Mucosa of descending colon (tissue), 3 donors: ENCODE results near the gene RPS21. TPM values are rescaled to one million over a fixed set of nuclear protein-coding genes. Genes with fewer than 3 reads are reported as not detected.

Experiments used
- ATAC-seq: fragments of 200-7000 bp; cut with Tn5 transposase; one replicate; pipeline ENCODE4 v1.9.1; 2020; ENCODE audit warnings: mild to moderate bottlenecking, moderate library complexity
- DNase-seq, 3 donors: peaks; one replicate each; pipeline ENCODE4 v3.0.0-alpha.2; 2020
- H3K36me3 ChIP-seq: fragments of 200-600 bp; one replicate; pipeline ENCODE4 v1.8.0; 2021; ENCODE audit warnings: low read depth, mild to moderate bottlenecking
- H3K4me1 ChIP-seq: fragments of 200-600 bp; one replicate; pipeline ENCODE4 v1.8.0; 2021; ENCODE audit warnings: low read depth, mild to moderate bottlenecking
- H3K4me3 ChIP-seq: fragments of 200-600 bp; one replicate; pipeline ENCODE4 v1.8.0; 2021; ENCODE audit warnings: mild to moderate bottlenecking
- H3K9me3 ChIP-seq: fragments of 200-600 bp; one replicate; pipeline ENCODE4 v1.8.0; 2021; ENCODE audit warnings: mild to moderate bottlenecking
- intact Hi-C, 2 donors: fragments of 100-400 bp; cut with DNase I in 1 of 2; cut with micrococcal nuclease in 1 of 2; formaldehyde crosslinking; loops; one replicate each; pipeline versions ENCODE4 v1.11.0 to v1.11.1; 2022; cut with DNase I, micrococcal nuclease
- total RNA-seq, 3 donors: library from RNA; stranded (reverse); fragmentation: NEBNext Ultra II Directional in 2 of 3; extraction: Animal tissue kit (Norgen Biotek cat#: 25700) in 2 of 3; gene quantifications; one replicate each; pipeline versions ENCODE4 v1.2.1 to v1.2.4, GENCODE V29; 2021 to 2023
- TF ChIP-seq, protein P1 (sequence below): fragments of 200-600 bp; IDR thresholded peaks from one replicate; pipeline ENCODE4 v1.8.0; 2022; ENCODE audit warnings: antibody characterized with exemption, mild to moderate bottlenecking
- donor health status: DM: no; HTN: no; CAD: no; lungs with moderate emphysema.
- donor health status: DM: no; HTN: no; CAD: no.
- donor health status: DM: no; HTN: yes; CAD: no.

RPS21 gene
- total RNA-seq, 3 donors from 2014 or later: 1,171 to 1,284 (median 1,191) TPM

- Histone ChIP-seq H3K4me3 (no peak overlapping the region), H3K36me3 (no peaks in the 10 kb centered on the region), H3K9me3 (no peaks in the 10 kb centered on the region), H3K4me1 (peaks cover 16% of the 10 kb centered on the region)
- DNase-seq: no peak
- ATAC-seq: no peak
- intact Hi-C loops: no loop called here
- TF ChIP-seq, protein P1, sequence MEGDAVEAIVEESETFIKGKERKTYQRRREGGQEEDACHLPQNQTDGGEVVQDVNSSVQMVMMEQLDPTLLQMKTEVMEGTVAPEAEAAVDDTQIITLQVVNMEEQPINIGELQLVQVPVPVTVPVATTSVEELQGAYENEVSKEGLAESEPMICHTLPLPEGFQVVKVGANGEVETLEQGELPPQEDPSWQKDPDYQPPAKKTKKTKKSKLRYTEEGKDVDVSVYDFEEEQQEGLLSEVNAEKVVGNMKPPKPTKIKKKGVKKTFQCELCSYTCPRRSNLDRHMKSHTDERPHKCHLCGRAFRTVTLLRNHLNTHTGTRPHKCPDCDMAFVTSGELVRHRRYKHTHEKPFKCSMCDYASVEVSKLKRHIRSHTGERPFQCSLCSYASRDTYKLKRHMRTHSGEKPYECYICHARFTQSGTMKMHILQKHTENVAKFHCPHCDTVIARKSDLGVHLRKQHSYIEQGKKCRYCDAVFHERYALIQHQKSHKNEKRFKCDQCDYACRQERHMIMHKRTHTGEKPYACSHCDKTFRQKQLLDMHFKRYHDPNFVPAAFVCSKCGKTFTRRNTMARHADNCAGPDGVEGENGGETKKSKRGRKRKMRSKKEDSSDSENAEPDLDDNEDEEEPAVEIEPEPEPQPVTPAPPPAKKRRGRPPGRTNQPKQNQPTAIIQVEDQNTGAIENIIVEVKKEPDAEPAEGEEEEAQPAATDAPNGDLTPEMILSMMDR: no peak
Observed at GRCh38 chr20:62354811-62355341, 32.0 kb upstream of the RPS21 start.

DNA sequence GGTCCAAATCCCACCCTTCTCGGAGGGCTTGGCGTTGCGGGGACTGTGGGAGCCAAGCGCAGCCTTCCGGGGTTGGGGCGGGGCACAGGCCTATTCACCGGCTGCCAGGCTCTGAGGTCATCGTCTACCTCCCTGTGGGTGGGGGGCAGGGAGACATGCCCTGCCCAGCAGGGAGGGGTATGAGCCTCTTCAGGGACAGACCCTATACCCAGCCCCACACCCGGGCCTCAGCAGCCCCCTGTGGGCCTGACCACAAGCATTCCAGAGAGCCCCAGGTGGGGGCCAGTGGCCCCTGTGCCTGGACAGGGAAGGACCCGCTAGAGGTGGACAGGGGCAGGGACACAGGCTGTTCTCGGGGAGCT is 31.4 kb upstream of the RPS21 start:
- H3K4me3 ChIP-seq: no peak overlapping the region

DNA sequence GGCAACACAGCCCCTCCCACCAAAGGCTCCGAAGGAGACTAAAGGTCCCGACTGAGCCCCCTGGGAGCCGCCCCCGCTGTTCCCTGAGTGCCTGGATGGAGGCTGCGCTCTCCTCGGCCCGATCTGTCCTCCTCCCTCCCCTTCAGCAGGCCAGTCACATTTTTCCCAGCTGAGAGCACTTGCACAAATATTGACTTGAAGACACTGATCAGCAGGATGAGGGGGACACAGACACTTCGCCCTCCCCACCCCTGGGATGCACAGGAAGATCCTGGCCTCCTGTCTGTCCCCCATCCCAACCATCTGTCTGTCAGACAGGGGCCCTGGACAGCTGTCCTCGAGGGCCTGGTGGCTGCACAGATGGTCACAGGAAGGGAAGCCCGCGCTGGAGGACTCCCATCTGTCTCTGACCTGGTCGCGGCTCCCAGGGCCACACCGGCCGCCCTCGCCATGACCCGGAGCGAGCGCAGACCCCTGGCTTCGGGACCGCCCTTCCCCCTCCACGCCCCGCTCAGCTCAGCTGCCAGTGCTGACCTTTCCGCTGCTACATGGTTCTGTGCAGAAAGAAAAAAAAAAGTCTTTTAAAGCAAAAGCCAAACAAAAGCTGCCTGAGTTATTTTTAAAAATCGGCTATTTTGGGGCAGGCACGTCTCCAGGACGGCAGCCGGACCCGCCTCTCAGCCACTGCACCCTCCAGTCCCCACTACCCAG is 30.9 kb upstream of the RPS21 start:
- peaks cover 16% of the 10 kb centered on the region for H3K4me1 ChIP-seq
- ATAC-seq (no peak), DNase-seq (no peak)
- no peaks in the 10 kb centered on the region for H3K36me3 ChIP-seq
- H3K4me3 ChIP-seq: no peak overlapping the region
- TF ChIP-seq, protein P1: no peak
- no peaks in the 10 kb centered on the region for H3K9me3 ChIP-seq
- intact Hi-C loops: no loop called here

More for the DNA sequence above, 31.4 kb upstream of the RPS21 start:
- no peaks in the 10 kb centered on the region for H3K9me3 ChIP-seq
- DNase-seq (no peak), ATAC-seq (peak; percentile 6)
- TF ChIP-seq, protein P1: no peak
- intact Hi-C loops: no loop called here
- no peaks in the 10 kb centered on the region for H3K36me3 ChIP-seq
- peaks cover 16% of the 10 kb centered on the region for H3K4me1 ChIP-seq

- DNase-seq: no peak
- H3K4me3 ChIP-seq: no peak overlapping the region
- H3K36me3 ChIP-seq: no peaks in the 10 kb centered on the region
- intact Hi-C loops: no loop called here
- peaks cover 16% of the 10 kb centered on the region for H3K4me1 ChIP-seq
- ATAC-seq: no peak
- H3K9me3 ChIP-seq: no peaks in the 10 kb centered on the region
- TF ChIP-seq, protein P1: no peak
Observed at GRCh38 chr20:62356589-62357186, 30.2 kb upstream of the RPS21 start.

DNA sequence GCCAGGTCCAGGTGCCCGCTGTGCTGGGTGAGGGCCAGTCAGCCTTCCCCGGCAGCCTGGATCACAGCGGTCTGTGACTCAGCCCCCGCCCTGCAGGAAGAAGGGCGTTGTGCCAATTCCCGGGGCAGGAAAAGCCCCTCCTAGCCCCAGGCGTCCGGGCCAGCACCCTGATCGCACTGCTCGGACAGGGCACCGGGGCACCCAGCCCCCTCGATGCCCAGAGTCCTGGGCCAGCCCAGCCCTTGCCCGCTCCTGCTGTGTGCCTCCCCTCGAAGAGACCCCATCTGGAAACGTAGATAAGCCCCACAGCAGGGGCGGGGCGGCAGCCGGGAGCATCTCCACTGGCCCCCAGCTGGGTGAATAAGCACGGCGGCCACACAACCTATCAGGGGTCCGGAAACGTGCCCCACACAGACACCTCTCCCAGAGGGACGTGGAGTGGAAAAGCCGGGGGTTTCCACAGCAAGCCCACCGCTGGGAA is 29.7 kb upstream of the RPS21 start:
- TF ChIP-seq, protein P1: no peak
- ATAC-seq (peak; percentile 8), DNase-seq (peak in 1 of 3 donors; percentile 52)
- H3K9me3 ChIP-seq: no peaks in the 10 kb centered on the region
- H3K36me3 ChIP-seq: no peaks in the 10 kb centered on the region
- H3K4me3 ChIP-seq: no peak overlapping the region
- intact Hi-C loops: no loop called here
- peaks cover 16% of the 10 kb centered on the region for H3K4me1 ChIP-seq
